CD14-positive monocyte (primary cell): ENCODE measurements around the gene CXXC5. TPM values are rescaled to one million over a fixed set of nuclear protein-coding genes. Genes with fewer than 3 reads are reported as not detected.

ENCODE experiments used
- DNase-seq, 3 donors: peaks; one replicate each; pipeline ENCODE4 v3.0.0-alpha.2; 2011 to 2022
- H2AFZ ChIP-seq: 2 replicates; pipeline ENCODE4 v1.6.0; 2012; ENCODE audit warnings: mild to moderate bottlenecking, low read depth, low read length, inconsistent platforms; ENCODE audit not compliant: insufficient read depth, poor library complexity, severe bottlenecking
- H3K27ac ChIP-seq, 2 donors: 1 replicate in 1 of 2; 2 replicates in 1 of 2; pipeline ENCODE4 v1.5.1; 2012 to 2013; ENCODE audit warnings: low read length in 2 of 2, control low read depth in 1 of 2, inconsistent platforms in 1 of 2, low read depth in 1 of 2, mild to moderate bottlenecking in 1 of 2
- H3K27me3 ChIP-seq, 2 donors: one replicate each; pipeline versions ENCODE4 v1.6.0 to v1.6.1; 2011 to 2013; ENCODE audit warnings: low read length in 2 of 2; ENCODE audit not compliant: control insufficient read depth in 2 of 2, insufficient read depth in 2 of 2
- H3K36me3 ChIP-seq, 2 donors: replicated peaks in 1 of 2; 1 replicate in 1 of 2; 2 replicates in 1 of 2; pipeline versions ENCODE4 v1.5.1 to v1.6.1; 2012 to 2013; ENCODE audit warnings: low read length in 2 of 2, control low read depth in 1 of 2, inconsistent platforms in 1 of 2, mild to moderate bottlenecking in 1 of 2; ENCODE audit not compliant: insufficient read depth in 2 of 2, control insufficient read depth in 1 of 2
- H3K4me1 ChIP-seq, 2 donors: 1 replicate in 1 of 2; 2 replicates in 1 of 2; pipeline versions ENCODE4 v1.5.1 to v1.6.1; 2012 to 2013; ENCODE audit warnings: low read length in 2 of 2, control low read depth in 1 of 2, inconsistent platforms in 1 of 2, mild to moderate bottlenecking in 1 of 2, moderate library complexity in 1 of 2; ENCODE audit not compliant: insufficient read depth in 2 of 2, control insufficient read depth in 1 of 2
- H3K4me2 ChIP-seq: replicated peaks from 2 replicates; pipeline ENCODE3; 2012; ENCODE audit warnings: low read length, moderate library complexity, mild to moderate bottlenecking; ENCODE audit not compliant: poor library complexity, severe bottlenecking; ENCODE audit errors: extremely low read depth
- H3K4me3 ChIP-seq, 3 experiments: fragments of 200-600 bp in 1 of 3; sonication (generic) in 1 of 3; replicated peaks in 1 of 3; 1 replicate in 2 of 3; 2 replicates in 1 of 3; pipeline ENCODE4 v1.5.1; 2011 to 2013; ENCODE audit warnings: low read length in 3 of 3, mild to moderate bottlenecking in 3 of 3, control low read depth in 2 of 3, low read depth in 2 of 3, inconsistent platforms in 1 of 3, moderate library complexity in 1 of 3
- H3K79me2 ChIP-seq: 2 replicates; pipeline ENCODE4 v1.6.0; 2012; ENCODE audit warnings: mild to moderate bottlenecking, control low read depth, inconsistent platforms, low read length, moderate library complexity; ENCODE audit not compliant: insufficient read depth
- H3K9ac ChIP-seq: 2 replicates; pipeline ENCODE4 v1.6.0; 2017; ENCODE audit warnings: low read length, mild to moderate bottlenecking; ENCODE audit not compliant: insufficient read depth, poor library complexity, severe bottlenecking
- H3K9me3 ChIP-seq, 2 donors: replicated peaks in 1 of 2; 1 replicate in 1 of 2; 2 replicates in 1 of 2; pipeline versions ENCODE4 v1.5.1 to v1.6.1; 2012 to 2013; ENCODE audit warnings: low read length in 2 of 2, control low read depth in 1 of 2; ENCODE audit not compliant: control insufficient read depth in 1 of 2, insufficient read depth in 1 of 2
- H4K20me1 ChIP-seq: 2 replicates; pipeline ENCODE4 v1.6.0; 2012; ENCODE audit warnings: mild to moderate bottlenecking, low read length, control low read depth, moderate library complexity; ENCODE audit not compliant: insufficient read depth
- H3K27ac Mint-ChIP-seq, 7 donors: one replicate each; pipeline ENCODE4 v1.8.0; 2020; ENCODE audit warnings: mild to moderate bottlenecking in 7 of 7, mixed read lengths in 7 of 7, moderate library complexity in 6 of 7, inconsistent platforms in 2 of 7
- H3K27me3 Mint-ChIP-seq, 3 donors: one replicate each; pipeline ENCODE4 v1.8.0; 2021 to 2022; ENCODE audit warnings: low read depth in 3 of 3, mild to moderate bottlenecking in 3 of 3, mixed read lengths in 3 of 3, moderate library complexity in 3 of 3, inconsistent platforms in 1 of 3
- H3K36me3 Mint-ChIP-seq, 2 donors: one replicate each; pipeline ENCODE4 v1.8.0; 2020; ENCODE audit warnings: mixed read lengths in 2 of 2, inconsistent platforms in 1 of 2, mild to moderate bottlenecking in 1 of 2
- H3K4me1 Mint-ChIP-seq: one replicate; pipeline ENCODE4 v1.8.0; 2020; ENCODE audit warnings: mild to moderate bottlenecking, mixed read lengths
- H3K4me3 Mint-ChIP-seq, 2 donors: one replicate each; pipeline ENCODE4 v1.8.0; 2020; ENCODE audit warnings: mild to moderate bottlenecking in 2 of 2, mixed read lengths in 2 of 2, moderate library complexity in 1 of 2
- H3K9me3 Mint-ChIP-seq, 7 donors: one replicate each; pipeline ENCODE4 v1.8.0; 2020 to 2022; ENCODE audit warnings: mixed read lengths in 7 of 7, mild to moderate bottlenecking in 6 of 7, moderate library complexity in 6 of 7, inconsistent platforms in 2 of 7
- CTCF ChIP-seq: fragments of 200-600 bp; IDR thresholded peaks from one replicate; pipeline ENCODE4 v1.8.0; 2022; ENCODE audit warnings: antibody characterized with exemption, mild to moderate bottlenecking
- WGBS: methylation state at CpG from one replicate; pipeline ENCODE4 v1.1.5; 2013; ENCODE audit warnings: missing lambda C conversion rate; ENCODE audit not compliant: insufficient coverage; 5-methylcytosine and 5-hydroxymethylcytosine counted together
- intact Hi-C, 2 donors: fragments of 100-400 bp; cut with micrococcal nuclease; formaldehyde crosslinking; loops; one replicate each; pipeline versions ENCODE4 v1.15.0 to v1.15.1; 2023
- polyA plus RNA-seq, 3 donors: library from polyadenylated mRNA; depleted of rRNA in 1 of 3; unstranded in 2 of 3; stranded (reverse) in 1 of 3; fragments of 300-500 nt in 2 of 3; fragments of >200 nt in 1 of 3; fragmentation: Illumina TruSeq in 2 of 3; gene quantifications; 1 replicate in 2 of 3; 2 replicates in 1 of 3; pipeline ENCODE4 v1.2.3, GENCODE V29; 2012 to 2021

Gene CXXC5
- polyA plus RNA-seq, 3 donors, result 22.4 to 37.2 (median 33.7) TPM

GRCh38 chr5:139639619-139640380, 8.3 kb upstream of the CXXC5 start:
- no peak for TF ChIP-seq CTCF
- peaks cover 0 to 33% of the 10 kb centered on the region in 2 donors for H3K27me3 ChIP-seq
- no peak overlapping the region for H3K4me2 ChIP-seq
- peaks cover 34 to 43% of the 10 kb centered on the region in 2 donors for H3K4me1 ChIP-seq
- H4K20me1 ChIP-seq, result peaks cover 28% of the 10 kb centered on the region
- H3K4me3 ChIP-seq, result no peak overlapping the region
- Mint-ChIP-seq H3K4me1 (peaks cover 32% of the 10 kb centered on the region), H3K27ac (peak overlapping the region in 1 of 7 donors; percentile 45), H3K27me3 (peaks cover 26 to 70% (median 37%) of the 10 kb centered on the region in 3 donors), H3K4me3 (peak overlapping the region in 1 of 2 donors; percentile 21), H3K9me3 (no peaks in the 10 kb centered on the region), H3K36me3 (peaks cover 5 to 22% of the 10 kb centered on the region in 2 donors)
- DNase-seq, result no peak
- H3K79me2 ChIP-seq, result no peaks in the 10 kb centered on the region
- H3K36me3 ChIP-seq, result no peaks in the 10 kb centered on the region
- WGBS, result 89% methylated on average over 7 of the region's 11 CpGs
- H3K27ac ChIP-seq, result no peak overlapping the region
- intact Hi-C loops, result loop anchor here in 1 of 2 donors (5.0 kb wide), 1 partner anchor 33 kb away; no protein-coding TSS in a partner anchor
- H2AFZ ChIP-seq, result no peak overlapping the region
- no peak overlapping the region for H3K9ac ChIP-seq
- H3K9me3 ChIP-seq, result no peaks in the 10 kb centered on the region

- Mint-ChIP-seq H3K36me3 (peaks cover 5 to 25% of the 10 kb centered on the region in 2 donors), H3K9me3 (no peaks in the 10 kb centered on the region), H3K4me1 (peaks cover 33% of the 10 kb centered on the region), H3K27ac (peak overlapping the region in 1 of 7 donors; percentile 25), H3K27me3 (peaks cover 34 to 77% (median 44%) of the 10 kb centered on the region in 3 donors), H3K4me3 (no peak overlapping the region)
- Histone ChIP-seq H2AFZ (no peak overlapping the region), H3K4me1 (peaks cover 29 to 35% of the 10 kb centered on the region in 2 donors), H3K4me3 (no peak overlapping the region), H3K27ac (no peak overlapping the region), H3K79me2 (no peaks in the 10 kb centered on the region), H4K20me1 (peaks cover 21% of the 10 kb centered on the region), H3K9ac (no peak overlapping the region), H3K27me3 (peaks cover 0 to 40% of the 10 kb centered on the region in 2 donors), H3K9me3 (no peaks in the 10 kb centered on the region), H3K4me2 (no peak overlapping the region), H3K36me3 (no peaks in the 10 kb centered on the region)
- no peak for TF ChIP-seq CTCF
- no peak for DNase-seq
- intact Hi-C loops, result no loop called here
- 100% methylated on average over 3 of the region's 13 CpGs for WGBS
These were observed 7.6 kb upstream of the CXXC5 start for GRCh38 chr5:139640421-139641115.
